ENCODE measurements around the gene HSPA8. TPM values are rescaled to one million over a fixed set of nuclear protein-coding genes. Genes with fewer than 3 reads are reported as not detected.

Gene HSPA8
- total and polyA plus RNA-seq, 2 of the 8 experiments (the other 6 are each of a cell fraction or from before 2014, with no cell fraction given), result 1,491 to 2,155 TPM

- H3K9ac ChIP-seq (replicated peaks in 1 of 4; ENCODE audit: extremely low read depth in 1 of 4, low read depth in 3 of 4, low read length in 3 of 4), result no peak overlapping the region
- no peak overlapping the region for H3K4ac ChIP-seq (replicated peaks; ENCODE audit: insufficient read length, low read depth, low read length)
- H3K27me3 ChIP-seq (replicated peaks in 1 of 4; ENCODE audit: control insufficient read depth in 3 of 4, extremely low read depth in 1 of 4, insufficient read depth in 3 of 4, low read length in 3 of 4), result no peaks in the 10 kb centered on the region
- no peak overlapping the region for H3K56ac ChIP-seq (replicated peaks; ENCODE audit: insufficient read length, low read depth, low read length)
- no peak overlapping the region for H3K23ac ChIP-seq (ENCODE audit: insufficient read length)
- DNase-seq (ENCODE audit: low read depth in 1 of 2, low spot score in 2 of 2), result no peak
- no peak for FAIRE-seq
- no peak overlapping the region for H3K4me2 ChIP-seq (ENCODE audit: insufficient read depth in 1 of 2, low read depth in 2 of 2, low read length in 2 of 2)
- H3K79me2 ChIP-seq (ENCODE audit: control insufficient read depth in 1 of 2, insufficient read depth in 2 of 2, low read length in 2 of 2), result no peaks in the 10 kb centered on the region
- H2AFZ ChIP-seq (ENCODE audit: low read length), result no peak overlapping the region
- no peak overlapping the region for H3K27ac ChIP-seq (ENCODE audit: low read depth, low read length)
- no peaks in the 10 kb centered on the region for H3K23me2 ChIP-seq (ENCODE audit: low read depth, low read length)
- H4K8ac ChIP-seq (ENCODE audit: extremely low read depth, insufficient read depth, low read length), result no peak overlapping the region
- no peak overlapping the region for H2BK12ac ChIP-seq (ENCODE audit: low read depth, low read length)
- H2BK120ac ChIP-seq (replicated peaks; ENCODE audit: low read depth, low read length), result no peak overlapping the region
- no peak overlapping the region for H4K5ac ChIP-seq (ENCODE audit: insufficient read length, low read depth, low read length)
- TF ChIP-seq EP300 (IDR thresholded peaks at IDR 0.05; ENCODE audit: borderline replicate concordance in 1 of 2, low read depth in 2 of 2, low read length in 2 of 2) (no peak), MAFK (IDR thresholded peaks at IDR 0.05; ENCODE audit: low read depth, low read length) (no peak), CEBPB (IDR thresholded peaks at IDR 0.05; ENCODE audit: low read depth, low read length) (no peak), ZNF274 (IDR thresholded peaks at IDR 0.05; ENCODE audit: borderline replicate concordance, extremely low read depth, low read length) (no peak)
- ChIA-PET CTCF (ENCODE audit: partially characterized antibody) (interaction anchor here (0.8 to 1.4 kb wide), 6 partner anchors 10 to 384 kb away, joined by 3 to 6 read pairs (median 4); no protein-coding TSS in a partner anchor), POLR2A (ENCODE audit: partially characterized antibody) (no interaction called here)
- no peak overlapping the region for H3K4me3 ChIP-seq (ENCODE audit: extremely low read depth in 1 of 4, insufficient read depth in 2 of 4, low read depth in 3 of 4, low read length in 4 of 4)
- no peaks in the 10 kb centered on the region for H3K79me1 ChIP-seq (ENCODE audit: low read depth, low read length)
- H2BK20ac ChIP-seq (ENCODE audit: low read length), result no peak overlapping the region
- WGBS, 2 experiments (ENCODE audit: extremely low coverage in 1 of 2, insufficient coverage in 1 of 2, insufficient read length in 1 of 2, insufficient replicate concordance in 2 of 2, low coverage in 1 of 2, low lambda C conversion rate in 2 of 2, missing lambda C conversion rate in 1 of 2), result 89% methylated on average over 3 of the region's 3 CpGs; no CpG with 5 or more reads in 1 of the 2 experiments
- H2BK5ac ChIP-seq (ENCODE audit: low read depth, low read length), result no peak overlapping the region
- H3K14ac ChIP-seq (ENCODE audit: insufficient read length), result no peak overlapping the region
- H4K91ac ChIP-seq (replicated peaks; ENCODE audit: insufficient read length, low read length), result no peak overlapping the region
- H4K20me1 ChIP-seq (replicated peaks in 1 of 2; ENCODE audit: control insufficient read depth in 1 of 2, insufficient read depth in 2 of 2, low read length in 2 of 2), result no peaks in the 10 kb centered on the region
- H3K4me1 ChIP-seq (replicated peaks in 1 of 4; ENCODE audit: control insufficient read depth in 3 of 4, insufficient read depth in 4 of 4, low read length in 3 of 4), result no peaks in the 10 kb centered on the region
- no peak overlapping the region for H2BK15ac ChIP-seq (ENCODE audit: low read length)
- H3K36me3 ChIP-seq (ENCODE audit: control insufficient read depth in 2 of 4, insufficient read depth in 4 of 4, low read length in 3 of 4), result no peaks in the 10 kb centered on the region
- no peak overlapping the region for H3K18ac ChIP-seq (ENCODE audit: extremely low read depth, low read length)
- H3K9me3 ChIP-seq (ENCODE audit: insufficient read depth in 2 of 2, low read depth in 1 of 2, low read length in 1 of 2), result no peaks in the 10 kb centered on the region
- H2AK5ac ChIP-seq (ENCODE audit: low read depth, low read length), result no peak overlapping the region
These were observed 31.8 kb upstream of the HSPA8 start for GRCh38 chr11:123093739-123094138.
